GM12864 (cell line): ENCODE results near the gene ASB14.

Experiments
- DNase-seq: peaks from one replicate; pipeline ENCODE4 v3.0.0-alpha.2; 2011; ENCODE audit warnings: low read depth
- H3K4me3 ChIP-seq: 2 replicates; pipeline ENCODE4 v1.5.1; 2011; ENCODE audit warnings: mild to moderate bottlenecking, low read depth, low read length, control low read depth
- CTCF ChIP-seq: IDR thresholded peaks from 2 replicates; pipeline ENCODE4 v1.5.1; 2011; ENCODE audit warnings: low read depth, mild to moderate bottlenecking, moderate library complexity, low read length, control low read depth, inconsistent platforms; ENCODE audit errors: missing control alignments

Gene ASB14

GRCh38 chr3:57256844-57257243, 35.6 kb downstream of the ASB14 start:
- no peak for DNase-seq
- TF ChIP-seq CTCF = no peak
- no peak overlapping the region for H3K4me3 ChIP-seq

GRCh38 chr3:57252404-57252803, 40.1 kb downstream of the ASB14 start:
- H3K4me3 ChIP-seq = no peak overlapping the region
- no peak for TF ChIP-seq CTCF
- DNase-seq = no peak

GRCh38 chr3:57244946-57245345, 47.5 kb downstream of the ASB14 start:
- DNase-seq = no peak
- no peak overlapping the region for H3K4me3 ChIP-seq
- TF ChIP-seq CTCF = no peak

- DNase-seq = no peak
- no peak overlapping the region for H3K4me3 ChIP-seq
- TF ChIP-seq CTCF = no peak
Observed at GRCh38 chr3:57234613-57235575, 57.6 kb downstream of the ASB14 start.

- TF ChIP-seq CTCF = no peak
- no peak overlapping the region for H3K4me3 ChIP-seq
- no peak for DNase-seq
Observed at GRCh38 chr3:57233799-57234198, 58.7 kb downstream of the ASB14 start.

GRCh38 chr3:57230006-57230405, 62.5 kb downstream of the ASB14 start:
- no peak for DNase-seq
- H3K4me3 ChIP-seq = no peak overlapping the region
- no peak for TF ChIP-seq CTCF
